ENCODE data around the gene C6orf52.

Gene C6orf52

GRCh38 chr6:10720265-10720959 lies 26.0 kb upstream of the C6orf52 start:
- Histone ChIP-seq H3K9me2 (replicated peaks; ENCODE audit: insufficient read depth, low read length) (no peaks in the 10 kb centered on the region), H4K20me1 (ENCODE audit: insufficient read depth, low read length) (no peaks in the 10 kb centered on the region), H3K36me3 (replicated peaks; ENCODE audit: insufficient read depth, low read length) (no peaks in the 10 kb centered on the region), H3K4me2 (ENCODE audit: low read depth, low read length) (peak overlapping the region; percentile 71), H3K4me1 (ENCODE audit: low read length) (no peaks in the 10 kb centered on the region; the same call in 1 of the 2 replicates), H3K4me3 (ENCODE audit: low read length) (peak overlapping the region; percentile 62), H3K9ac (ENCODE audit: low read length) (peak overlapping the region; percentile 58), H3K9me3 (replicated peaks; ENCODE audit: insufficient read depth, low read length) (no peaks in the 10 kb centered on the region), H3F3A (ENCODE audit: insufficient read depth, low read length) (peaks cover 14% of the 10 kb centered on the region; the same call in 1 of the 2 replicates), H2AFZ (ENCODE audit: low read length) (peak overlapping the region; percentile 80), H3K79me2 (ENCODE audit: low read length) (no peaks in the 10 kb centered on the region), H3K27me3 (replicated peaks; ENCODE audit: insufficient read depth, low read length) (no peaks in the 10 kb centered on the region), H3K27ac (ENCODE audit: low read length) (peak overlapping the region; percentile 35; the same call in 1 of the 2 replicates)
- DNase-seq = peak; percentile 39
- no peak for TF ChIP-seq CTCF (IDR thresholded peaks at IDR 0.05; ENCODE audit: low read length)
- TF ChIP-seq EZH2phosphoT487 (IDR thresholded peaks at IDR 0.05; ENCODE audit: low read length) = no peak
- TF ChIP-seq EZH2 (optimal IDR thresholded peaks at IDR 0.05; ENCODE audit: low read depth, low read length) = no peak

- peak overlapping the region; percentile 71 for H3K4me2 ChIP-seq (ENCODE audit: low read depth, low read length)
- peak overlapping the region; percentile 62 for H3K4me3 ChIP-seq (ENCODE audit: low read length)
These were observed 25.5 kb upstream of the C6orf52 start for GRCh38 chr6:10719964-10720264.

GRCh38 chr6:10719296-10719963 lies 25.0 kb upstream of the C6orf52 start:
- Histone ChIP-seq H3K79me2 (ENCODE audit: low read length) (no peaks in the 10 kb centered on the region), H3K9me2 (replicated peaks; ENCODE audit: insufficient read depth, low read length) (no peaks in the 10 kb centered on the region), H3K36me3 (replicated peaks; ENCODE audit: insufficient read depth, low read length) (no peaks in the 10 kb centered on the region), H4K20me1 (ENCODE audit: insufficient read depth, low read length) (no peaks in the 10 kb centered on the region), H3K4me3 (ENCODE audit: low read length) (no peak overlapping the region; the same call in 1 of the 2 replicates), H3K27me3 (replicated peaks; ENCODE audit: insufficient read depth, low read length) (no peaks in the 10 kb centered on the region), H3K4me1 (ENCODE audit: low read length) (peaks cover 5% of the 10 kb centered on the region; the same call in 1 of the 2 replicates), H3K27ac (ENCODE audit: low read length) (no peak overlapping the region), H3K9ac (ENCODE audit: low read length) (no peak overlapping the region), H3K9me3 (replicated peaks; ENCODE audit: insufficient read depth, low read length) (no peaks in the 10 kb centered on the region), H2AFZ (ENCODE audit: low read length) (peak overlapping the region; percentile 80; the same call in 1 of the 2 replicates), H3F3A (ENCODE audit: insufficient read depth, low read length) (peaks cover 19% of the 10 kb centered on the region), H3K4me2 (ENCODE audit: low read depth, low read length) (peak overlapping the region; percentile 71; the same call in 1 of the 2 replicates)
- peak; percentile 31 for DNase-seq
- TF ChIP-seq EZH2 (optimal IDR thresholded peaks at IDR 0.05; ENCODE audit: low read depth, low read length) (no peak), CTCF (IDR thresholded peaks at IDR 0.05; ENCODE audit: low read length) (peak; percentile 6; the same call in 1 of the 2 replicates)

More at GRCh38 chr6:10719964-10720264, 25.5 kb upstream of the C6orf52 start:
- Histone ChIP-seq H3K4me1 (ENCODE audit: low read length) (no peaks in the 10 kb centered on the region; the same call in 1 of the 2 replicates), H4K20me1 (ENCODE audit: insufficient read depth, low read length) (no peaks in the 10 kb centered on the region), H3K9me3 (replicated peaks; ENCODE audit: insufficient read depth, low read length) (no peaks in the 10 kb centered on the region), H3F3A (ENCODE audit: insufficient read depth, low read length) (peaks cover 14% of the 10 kb centered on the region; the same call in 1 of the 2 replicates), H3K27me3 (replicated peaks; ENCODE audit: insufficient read depth, low read length) (no peaks in the 10 kb centered on the region), H3K27ac (ENCODE audit: low read length) (peak overlapping the region; percentile 35; the same call in 1 of the 2 replicates), H3K79me2 (ENCODE audit: low read length) (no peaks in the 10 kb centered on the region), H3K9me2 (replicated peaks; ENCODE audit: insufficient read depth, low read length) (no peaks in the 10 kb centered on the region), H2AFZ (ENCODE audit: low read length) (peak overlapping the region; percentile 80), H3K36me3 (replicated peaks; ENCODE audit: insufficient read depth, low read length) (no peaks in the 10 kb centered on the region), H3K9ac (ENCODE audit: low read length) (peak overlapping the region; percentile 58; the same call in 1 of the 2 replicates)
- TF ChIP-seq EZH2phosphoT487 (IDR thresholded peaks at IDR 0.05; ENCODE audit: low read length) (no peak), CTCF (IDR thresholded peaks at IDR 0.05; ENCODE audit: low read length) (no peak), EZH2 (optimal IDR thresholded peaks at IDR 0.05; ENCODE audit: low read depth, low read length) (no peak)
- no peak for DNase-seq

All from MM.1S (cell line).